ENCODE measurements around the gene MGLL. TPM values are rescaled to one million over a fixed set of nuclear protein-coding genes. Genes with fewer than 3 reads are reported as not detected.

The MGLL gene
- total RNA-seq, 1 donor from 2014 or later, result 9.4 TPM

DNA sequence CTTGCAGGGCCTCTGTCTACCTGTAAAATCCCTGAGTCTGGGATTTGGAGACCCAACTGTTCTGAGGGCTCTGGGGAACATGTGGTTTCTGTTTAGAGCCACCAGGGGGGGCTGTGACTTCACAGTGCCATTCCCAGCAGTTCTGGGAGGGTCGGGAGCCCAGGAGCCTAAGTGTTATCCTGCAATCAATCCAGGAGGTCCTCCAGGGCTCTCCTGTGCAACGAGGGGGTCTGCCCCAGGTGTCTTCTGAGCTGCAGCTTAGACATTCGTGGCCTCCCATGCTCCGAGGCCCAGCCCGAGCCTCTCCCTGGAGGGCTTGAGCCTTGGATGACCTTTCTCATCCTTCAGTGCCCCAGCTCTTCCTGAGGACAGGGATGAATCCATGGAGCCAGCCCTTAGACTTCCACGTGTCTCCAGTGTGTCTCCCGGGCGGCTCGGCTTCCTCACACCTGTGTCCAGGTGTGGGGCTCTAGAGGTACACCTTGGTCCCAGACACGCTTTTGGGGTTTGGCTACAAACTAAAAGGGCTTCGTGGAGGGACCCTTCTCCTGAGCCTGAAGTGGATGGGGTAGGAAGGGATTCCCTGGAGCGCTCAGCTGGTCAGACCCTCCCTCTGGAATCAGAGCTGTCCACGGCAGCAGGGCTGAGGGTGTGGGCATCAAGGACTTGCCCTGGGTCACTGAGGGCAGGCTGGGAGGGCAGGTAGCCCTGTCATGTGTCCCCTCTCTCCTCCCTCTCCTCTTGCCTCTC is 169.9 kb downstream of the MGLL start:
- Mint-ChIP-seq H3K36me3 (no peaks in the 10 kb centered on the region), H3K9me3 (no peaks in the 10 kb centered on the region), H3K27me3 (no peaks in the 10 kb centered on the region), H3K4me1 (ENCODE audit: unreplicated experiment) (peaks cover 18% of the 10 kb centered on the region), H3K4me3 (no peak overlapping the region), H3K27ac (no peak overlapping the region)
- TF ChIP-seq, protein P1, sequence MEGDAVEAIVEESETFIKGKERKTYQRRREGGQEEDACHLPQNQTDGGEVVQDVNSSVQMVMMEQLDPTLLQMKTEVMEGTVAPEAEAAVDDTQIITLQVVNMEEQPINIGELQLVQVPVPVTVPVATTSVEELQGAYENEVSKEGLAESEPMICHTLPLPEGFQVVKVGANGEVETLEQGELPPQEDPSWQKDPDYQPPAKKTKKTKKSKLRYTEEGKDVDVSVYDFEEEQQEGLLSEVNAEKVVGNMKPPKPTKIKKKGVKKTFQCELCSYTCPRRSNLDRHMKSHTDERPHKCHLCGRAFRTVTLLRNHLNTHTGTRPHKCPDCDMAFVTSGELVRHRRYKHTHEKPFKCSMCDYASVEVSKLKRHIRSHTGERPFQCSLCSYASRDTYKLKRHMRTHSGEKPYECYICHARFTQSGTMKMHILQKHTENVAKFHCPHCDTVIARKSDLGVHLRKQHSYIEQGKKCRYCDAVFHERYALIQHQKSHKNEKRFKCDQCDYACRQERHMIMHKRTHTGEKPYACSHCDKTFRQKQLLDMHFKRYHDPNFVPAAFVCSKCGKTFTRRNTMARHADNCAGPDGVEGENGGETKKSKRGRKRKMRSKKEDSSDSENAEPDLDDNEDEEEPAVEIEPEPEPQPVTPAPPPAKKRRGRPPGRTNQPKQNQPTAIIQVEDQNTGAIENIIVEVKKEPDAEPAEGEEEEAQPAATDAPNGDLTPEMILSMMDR (conservative IDR thresholded peaks at IDR 0.05), result peak; percentile 90
- no peak for DNase-seq (ENCODE audit: extremely low spot score, unreplicated experiment)

DNA sequence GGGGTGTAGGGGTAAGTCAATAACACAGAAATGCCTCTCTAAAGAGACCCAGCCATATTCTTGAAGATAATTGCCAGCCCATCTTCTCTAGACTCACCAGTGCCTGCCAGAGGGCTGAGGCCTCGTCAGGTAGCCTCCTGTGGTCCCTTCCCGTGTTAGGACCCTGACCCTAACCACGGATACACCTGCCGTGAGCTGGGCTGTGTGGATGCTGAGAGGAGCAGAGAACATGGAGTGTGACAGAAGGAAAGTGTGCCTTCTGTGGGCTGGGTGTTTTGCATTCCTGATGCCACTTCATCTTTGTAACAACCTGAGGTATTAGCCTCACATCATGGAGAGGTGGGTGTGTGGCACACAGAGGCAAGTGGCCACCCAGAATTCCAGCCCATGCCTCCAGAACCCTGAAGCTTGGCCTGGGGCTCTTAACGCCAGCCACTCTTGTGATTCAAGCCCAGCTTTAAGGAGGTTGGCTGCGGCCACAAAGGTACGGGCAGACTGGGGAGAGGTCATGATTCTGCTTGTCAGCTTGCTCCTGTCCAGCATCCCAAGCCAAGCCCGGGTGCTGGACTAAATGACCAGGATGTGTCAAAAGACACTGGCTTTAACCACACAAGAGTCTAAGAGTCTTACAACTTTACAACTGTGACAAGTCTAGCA is 170.7 kb downstream of the MGLL start:
- TF ChIP-seq, protein P1 (conservative IDR thresholded peaks at IDR 0.05), result no peak
- H3K4me1 Mint-ChIP-seq (ENCODE audit: unreplicated experiment), result peaks cover 24% of the 10 kb centered on the region
- no peaks in the 10 kb centered on the region for H3K36me3 Mint-ChIP-seq
- DNase-seq (ENCODE audit: extremely low spot score, unreplicated experiment), result no peak
- no peak overlapping the region for H3K4me3 Mint-ChIP-seq
- H3K27ac Mint-ChIP-seq, result no peak overlapping the region
- H3K27me3 Mint-ChIP-seq, result no peaks in the 10 kb centered on the region
- no peaks in the 10 kb centered on the region for H3K9me3 Mint-ChIP-seq

DNA sequence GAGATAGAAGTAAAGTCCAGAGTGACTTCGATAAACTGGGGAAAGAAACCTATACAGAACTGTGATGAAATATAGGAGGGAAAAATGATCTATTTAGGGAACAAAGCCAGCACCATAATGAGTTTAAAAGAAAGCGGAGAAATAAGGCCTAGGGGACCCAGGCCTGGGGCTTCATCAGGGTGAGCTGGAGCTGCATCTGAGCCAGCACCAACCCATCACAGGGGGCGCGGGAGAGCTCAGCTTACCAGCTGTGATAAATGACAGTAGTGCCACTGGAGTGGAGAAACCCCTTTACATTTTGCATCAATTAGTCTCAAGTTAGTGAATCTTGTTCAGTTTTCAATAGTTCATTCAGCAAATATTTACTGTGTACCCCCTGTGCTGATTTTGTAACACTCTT is 172.1 kb downstream of the MGLL start:
- Mint-ChIP-seq H3K9me3 (no peaks in the 10 kb centered on the region), H3K27ac (no peak overlapping the region), H3K4me1 (ENCODE audit: unreplicated experiment) (peaks cover 18% of the 10 kb centered on the region), H3K4me3 (no peak overlapping the region), H3K36me3 (no peaks in the 10 kb centered on the region), H3K27me3 (no peaks in the 10 kb centered on the region)
- TF ChIP-seq, protein P1 (conservative IDR thresholded peaks at IDR 0.05), result no peak
- no peak for DNase-seq (ENCODE audit: extremely low spot score, unreplicated experiment)

DNA sequence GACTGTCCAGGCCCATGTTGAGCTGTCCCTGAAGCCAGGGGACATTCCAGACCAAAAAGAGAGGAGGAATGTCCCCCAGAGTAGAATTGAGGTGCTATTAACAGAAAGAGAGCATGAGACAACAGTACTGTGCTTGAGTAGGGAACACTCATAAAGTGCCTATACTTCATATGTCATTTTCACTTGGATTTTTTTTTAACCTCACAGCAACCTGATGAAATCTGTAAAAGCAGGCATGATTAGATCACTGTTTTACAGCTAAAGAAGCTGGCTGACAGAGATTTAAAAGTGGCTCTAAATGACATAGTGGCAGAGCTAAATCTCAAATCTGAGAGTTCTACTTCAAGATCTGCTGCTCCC is 174.5 kb downstream of the MGLL start:
- Mint-ChIP-seq H3K36me3 (no peaks in the 10 kb centered on the region), H3K27me3 (no peaks in the 10 kb centered on the region), H3K9me3 (no peaks in the 10 kb centered on the region), H3K4me1 (ENCODE audit: unreplicated experiment) (peaks cover 8% of the 10 kb centered on the region), H3K4me3 (no peak overlapping the region), H3K27ac (no peak overlapping the region)
- DNase-seq (ENCODE audit: extremely low spot score, unreplicated experiment), result no peak
- TF ChIP-seq, protein P1 (conservative IDR thresholded peaks at IDR 0.05), result no peak

DNA sequence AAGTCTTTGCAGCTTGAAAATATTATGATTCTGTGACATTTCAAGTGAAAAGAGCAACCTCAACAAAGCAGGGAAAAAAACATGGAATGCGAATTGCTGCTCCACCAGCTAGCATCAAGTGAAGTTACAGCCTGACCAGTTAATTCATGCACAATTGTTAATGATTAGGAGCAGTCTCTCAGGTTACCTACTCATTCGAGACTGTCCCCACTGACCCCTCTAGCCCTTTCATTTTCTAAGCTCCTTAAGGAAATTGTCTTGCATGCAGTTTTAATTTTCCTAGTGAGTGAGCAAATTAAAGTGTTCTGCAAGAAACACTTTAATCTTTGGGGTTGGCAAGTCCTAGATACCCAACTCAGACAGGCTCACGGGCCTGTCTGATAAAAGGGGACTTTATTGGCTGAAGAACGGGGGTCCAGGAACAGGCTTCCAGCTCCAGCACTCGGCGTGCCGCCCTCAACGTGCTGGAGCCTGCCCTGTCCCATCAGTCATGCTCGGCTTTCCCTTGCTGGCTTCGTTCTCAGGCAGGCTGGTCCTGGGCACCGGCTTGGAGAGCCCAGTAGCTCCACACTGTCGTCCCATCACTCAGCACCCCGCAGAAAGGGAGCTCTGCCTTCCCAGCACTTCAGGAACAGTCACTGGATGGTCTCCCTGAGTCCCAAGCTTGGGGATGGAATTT is 175.0 kb downstream of the MGLL start:
- no peaks in the 10 kb centered on the region for H3K9me3 Mint-ChIP-seq
- H3K4me3 Mint-ChIP-seq, result no peak overlapping the region
- no peak overlapping the region for H3K27ac Mint-ChIP-seq
- no peak for DNase-seq (ENCODE audit: extremely low spot score, unreplicated experiment)
- H3K27me3 Mint-ChIP-seq, result no peaks in the 10 kb centered on the region
- H3K36me3 Mint-ChIP-seq, result peaks cover 1% of the 10 kb centered on the region
- TF ChIP-seq, protein P1 (conservative IDR thresholded peaks at IDR 0.05), result no peak
- peaks cover 8% of the 10 kb centered on the region for H3K4me1 Mint-ChIP-seq (ENCODE audit: unreplicated experiment)
